Measurements from ENCODE around the gene VAT1L.

VAT1L gene

GRCh38 chr16:77931058-77931457 lies 142.7 kb downstream of the VAT1L start:
- H3K27me3 ChIP-seq (ENCODE audit: insufficient read depth, low read length), result no peaks in the 10 kb centered on the region
- H3K79me2 ChIP-seq (ENCODE audit: insufficient read depth, low read length), result no peaks in the 10 kb centered on the region
- no peaks in the 10 kb centered on the region for H4K20me1 ChIP-seq (ENCODE audit: insufficient read depth, low read length)
- no peak overlapping the region for H3K9ac ChIP-seq (ENCODE audit: low read length)
- no peak overlapping the region for H2AFZ ChIP-seq (ENCODE audit: low read length)
- H3K9me2 ChIP-seq (ENCODE audit: low read depth, low read length), result no peaks in the 10 kb centered on the region
- no peaks in the 10 kb centered on the region for H3K36me3 ChIP-seq (ENCODE audit: insufficient read depth, low read length)
- TF ChIP-seq, protein P1, sequence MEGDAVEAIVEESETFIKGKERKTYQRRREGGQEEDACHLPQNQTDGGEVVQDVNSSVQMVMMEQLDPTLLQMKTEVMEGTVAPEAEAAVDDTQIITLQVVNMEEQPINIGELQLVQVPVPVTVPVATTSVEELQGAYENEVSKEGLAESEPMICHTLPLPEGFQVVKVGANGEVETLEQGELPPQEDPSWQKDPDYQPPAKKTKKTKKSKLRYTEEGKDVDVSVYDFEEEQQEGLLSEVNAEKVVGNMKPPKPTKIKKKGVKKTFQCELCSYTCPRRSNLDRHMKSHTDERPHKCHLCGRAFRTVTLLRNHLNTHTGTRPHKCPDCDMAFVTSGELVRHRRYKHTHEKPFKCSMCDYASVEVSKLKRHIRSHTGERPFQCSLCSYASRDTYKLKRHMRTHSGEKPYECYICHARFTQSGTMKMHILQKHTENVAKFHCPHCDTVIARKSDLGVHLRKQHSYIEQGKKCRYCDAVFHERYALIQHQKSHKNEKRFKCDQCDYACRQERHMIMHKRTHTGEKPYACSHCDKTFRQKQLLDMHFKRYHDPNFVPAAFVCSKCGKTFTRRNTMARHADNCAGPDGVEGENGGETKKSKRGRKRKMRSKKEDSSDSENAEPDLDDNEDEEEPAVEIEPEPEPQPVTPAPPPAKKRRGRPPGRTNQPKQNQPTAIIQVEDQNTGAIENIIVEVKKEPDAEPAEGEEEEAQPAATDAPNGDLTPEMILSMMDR (IDR thresholded peaks at IDR 0.05; ENCODE audit: low read length), result no peak
- no peak for TF ChIP-seq EZH2 (IDR thresholded peaks at IDR 0.05; ENCODE audit: borderline replicate concordance, low read length)
- H3K4me2 ChIP-seq (ENCODE audit: low read length), result no peak overlapping the region
- no peaks in the 10 kb centered on the region for H3F3A ChIP-seq (ENCODE audit: insufficient read depth, low read length)
- no peak overlapping the region for H3K4me3 ChIP-seq (ENCODE audit: low read depth, low read length, poor library complexity, severe bottlenecking)
- H3K27ac ChIP-seq (ENCODE audit: low read depth, low read length, poor library complexity, severe bottlenecking), result no peak overlapping the region
- H3K4me1 ChIP-seq (ENCODE audit: insufficient read depth, low read length, severe bottlenecking), result no peaks in the 10 kb centered on the region
- H3K9me3 ChIP-seq (ENCODE audit: low read length), result no peaks in the 10 kb centered on the region

DNA sequence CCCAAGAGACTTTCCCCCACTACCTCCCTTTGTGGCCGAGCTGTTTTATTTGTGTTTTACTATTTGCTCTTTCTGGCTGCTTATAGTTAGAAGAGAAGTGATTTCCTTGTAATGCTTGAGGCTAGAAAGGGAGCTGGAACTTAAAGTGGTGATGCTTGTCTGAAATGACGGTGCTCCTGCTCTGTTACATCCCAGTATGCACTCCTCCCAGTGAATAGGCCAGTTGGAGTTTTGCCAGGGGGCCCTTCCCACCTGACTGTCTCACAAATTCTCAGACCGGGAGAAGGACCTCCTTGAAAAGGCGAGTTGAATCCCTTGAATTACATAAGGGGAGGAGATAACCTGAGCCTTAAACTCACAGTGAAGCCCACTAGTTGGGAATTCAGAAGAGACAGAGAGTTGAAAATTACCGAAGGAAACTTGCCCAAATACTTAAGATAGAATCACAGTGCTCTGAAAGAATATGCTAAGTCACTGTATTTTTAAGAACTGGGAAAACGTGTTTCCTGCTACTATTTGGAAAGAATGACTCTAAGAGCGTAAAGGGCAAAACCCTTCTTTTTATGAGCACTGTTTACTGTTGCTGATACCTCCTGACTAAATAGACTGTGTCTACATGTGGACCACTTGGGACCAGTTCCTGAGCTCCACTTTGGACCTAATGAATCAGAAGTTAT lies 149.2 kb downstream of the VAT1L start:
- Histone ChIP-seq H3K27me3 (ENCODE audit: insufficient read depth, low read length) (no peaks in the 10 kb centered on the region; the same call in 1 of the 2 replicates), H3F3A (ENCODE audit: insufficient read depth, low read length) (no peaks in the 10 kb centered on the region), H3K4me3 (ENCODE audit: low read depth, low read length, poor library complexity, severe bottlenecking) (no peak overlapping the region), H2AFZ (ENCODE audit: low read length) (no peak overlapping the region), H3K9me3 (ENCODE audit: low read length) (no peaks in the 10 kb centered on the region), H3K4me2 (ENCODE audit: low read length) (no peak overlapping the region), H3K27ac (ENCODE audit: low read depth, low read length, poor library complexity, severe bottlenecking) (no peak overlapping the region), H3K9me2 (ENCODE audit: low read depth, low read length) (no peaks in the 10 kb centered on the region), H4K20me1 (ENCODE audit: insufficient read depth, low read length) (no peaks in the 10 kb centered on the region), H3K79me2 (ENCODE audit: insufficient read depth, low read length) (no peaks in the 10 kb centered on the region), H3K9ac (ENCODE audit: low read length) (no peak overlapping the region), H3K4me1 (ENCODE audit: insufficient read depth, low read length, severe bottlenecking) (no peaks in the 10 kb centered on the region), H3K36me3 (ENCODE audit: insufficient read depth, low read length) (no peaks in the 10 kb centered on the region)
- TF ChIP-seq, protein P1 (IDR thresholded peaks at IDR 0.05; ENCODE audit: low read length), result no peak
- TF ChIP-seq EZH2 (IDR thresholded peaks at IDR 0.05; ENCODE audit: borderline replicate concordance, low read length), result no peak

GRCh38 chr16:77938913-77939312 lies 150.5 kb downstream of the VAT1L start:
- no peaks in the 10 kb centered on the region for H3K36me3 ChIP-seq (ENCODE audit: insufficient read depth, low read length)

More at GRCh38 chr16:77938913-77939312, 150.5 kb downstream of the VAT1L start:
- H3K4me3 ChIP-seq (ENCODE audit: low read depth, low read length, poor library complexity, severe bottlenecking), result no peak overlapping the region
- no peak overlapping the region for H2AFZ ChIP-seq (ENCODE audit: low read length)
- no peaks in the 10 kb centered on the region for H3F3A ChIP-seq (ENCODE audit: insufficient read depth, low read length)
- no peaks in the 10 kb centered on the region for H3K4me1 ChIP-seq (ENCODE audit: insufficient read depth, low read length, severe bottlenecking)
- no peaks in the 10 kb centered on the region; the same call in 1 of the 2 replicates for H3K27me3 ChIP-seq (ENCODE audit: insufficient read depth, low read length)
- no peaks in the 10 kb centered on the region for H4K20me1 ChIP-seq (ENCODE audit: insufficient read depth, low read length)
- no peak overlapping the region for H3K4me2 ChIP-seq (ENCODE audit: low read length)
- H3K9me3 ChIP-seq (ENCODE audit: low read length), result no peaks in the 10 kb centered on the region
- H3K79me2 ChIP-seq (ENCODE audit: insufficient read depth, low read length), result no peaks in the 10 kb centered on the region
- H3K9ac ChIP-seq (ENCODE audit: low read length), result no peak overlapping the region
- H3K27ac ChIP-seq (ENCODE audit: low read depth, low read length, poor library complexity, severe bottlenecking), result no peak overlapping the region
- TF ChIP-seq EZH2 (IDR thresholded peaks at IDR 0.05; ENCODE audit: borderline replicate concordance, low read length), result no peak
- TF ChIP-seq, protein P1 (IDR thresholded peaks at IDR 0.05; ENCODE audit: low read length), result no peak
- H3K9me2 ChIP-seq (ENCODE audit: low read depth, low read length), result no peaks in the 10 kb centered on the region

Measured in OCI-LY1 (cell line).